ENCODE measurements around the gene GRM8.

GRCh38 chr7:127239814-127240213, 12.9 kb downstream of the GRM8 start:
- no peak for TF ChIP-seq TARDBP (IDR thresholded peaks at IDR 0.05)
- no peak for TF ChIP-seq FOXA1 (IDR thresholded peaks at IDR 0.05)
- no peak for TF ChIP-seq CTBP1 (IDR thresholded peaks at IDR 0.05; ENCODE audit: borderline replicate concordance)
- no peak for TF ChIP-seq ELF4 (IDR thresholded peaks at IDR 0.05)
- TF ChIP-seq BHLHE40 (IDR thresholded peaks at IDR 0.05; ENCODE audit: borderline replicate concordance) = no peak
- no peak for TF ChIP-seq HDGF (IDR thresholded peaks at IDR 0.05; ENCODE audit: borderline replicate concordance)
- no peak for TF ChIP-seq FOXM1 (IDR thresholded peaks at IDR 0.05; ENCODE audit: borderline replicate concordance)
- TF ChIP-seq L3MBTL2 (conservative IDR thresholded peaks at IDR 0.05) = no peak
- no peak for TF ChIP-seq FOXK2 (IDR thresholded peaks at IDR 0.05)

Data from HEK293T (cell line).